ENCODE measurements around the gene GALNS. TPM values are rescaled to one million over a fixed set of nuclear protein-coding genes. Genes with fewer than 3 reads are reported as not detected.
A peak's percentile ranks its signal among the peaks of the same experiment; 100 is the strongest.

GALNS gene
- total RNA-seq, 2 experiments from 2014 or later: 17.2 to 49.0 TPM

DNA sequence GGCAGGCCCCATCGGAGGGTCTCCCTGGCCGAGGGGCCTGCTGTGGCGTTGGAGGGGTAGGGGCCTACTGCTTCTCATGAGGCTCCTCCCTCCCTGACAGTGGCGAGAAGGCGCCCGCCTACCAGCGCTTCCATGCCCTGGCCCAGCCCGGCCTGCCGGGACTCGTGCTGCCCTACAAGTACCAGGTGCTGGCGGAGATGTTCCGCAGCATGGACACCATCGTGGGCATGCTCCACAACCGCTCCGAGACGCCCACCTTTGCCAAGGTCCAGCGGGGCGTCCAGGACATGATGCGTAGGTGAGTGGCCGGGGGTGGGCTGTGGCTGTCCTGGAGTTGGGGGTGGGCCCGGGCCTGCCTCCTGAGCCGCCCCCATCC, 51.4 kb downstream of the GALNS start:
- H3K4me2 ChIP-seq (ENCODE audit: low read length): peak overlapping the region; percentile 95
- TF ChIP-seq EZH2phosphoT487 (IDR thresholded peaks at IDR 0.05; ENCODE audit: borderline replicate concordance, low read depth, low read length): no peak
- TF ChIP-seq, protein P1, sequence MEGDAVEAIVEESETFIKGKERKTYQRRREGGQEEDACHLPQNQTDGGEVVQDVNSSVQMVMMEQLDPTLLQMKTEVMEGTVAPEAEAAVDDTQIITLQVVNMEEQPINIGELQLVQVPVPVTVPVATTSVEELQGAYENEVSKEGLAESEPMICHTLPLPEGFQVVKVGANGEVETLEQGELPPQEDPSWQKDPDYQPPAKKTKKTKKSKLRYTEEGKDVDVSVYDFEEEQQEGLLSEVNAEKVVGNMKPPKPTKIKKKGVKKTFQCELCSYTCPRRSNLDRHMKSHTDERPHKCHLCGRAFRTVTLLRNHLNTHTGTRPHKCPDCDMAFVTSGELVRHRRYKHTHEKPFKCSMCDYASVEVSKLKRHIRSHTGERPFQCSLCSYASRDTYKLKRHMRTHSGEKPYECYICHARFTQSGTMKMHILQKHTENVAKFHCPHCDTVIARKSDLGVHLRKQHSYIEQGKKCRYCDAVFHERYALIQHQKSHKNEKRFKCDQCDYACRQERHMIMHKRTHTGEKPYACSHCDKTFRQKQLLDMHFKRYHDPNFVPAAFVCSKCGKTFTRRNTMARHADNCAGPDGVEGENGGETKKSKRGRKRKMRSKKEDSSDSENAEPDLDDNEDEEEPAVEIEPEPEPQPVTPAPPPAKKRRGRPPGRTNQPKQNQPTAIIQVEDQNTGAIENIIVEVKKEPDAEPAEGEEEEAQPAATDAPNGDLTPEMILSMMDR (conservative IDR thresholded peaks at IDR 0.05; ENCODE audit: low read length): no peak
- CTCF ChIA-PET (ENCODE audit: unreplicated experiment): no interaction called here
- POLR2A ChIA-PET: no interaction called here
- intact Hi-C loops (cut with micrococcal nuclease; ENCODE audit: unreplicated experiment): no loop called here
- H3K79me2 ChIP-seq (ENCODE audit: insufficient read depth, low read depth, low read length): peaks cover 39% of the 10 kb centered on the region
- peak overlapping the region; percentile 88 for H3K4me3 ChIP-seq (ENCODE audit: low read depth, low read length, poor library complexity, severe bottlenecking)
- H2AFZ ChIP-seq (ENCODE audit: low read length): no peak overlapping the region
- no TSS peak for BruUV-seq (replicated peaks)
- H3K4me1 ChIP-seq (ENCODE audit: insufficient read depth, low read length, poor library complexity, severe bottlenecking): peaks cover 50% of the 10 kb centered on the region
- no peaks in the 10 kb centered on the region for H4K20me1 ChIP-seq (ENCODE audit: insufficient read depth, low read length)
- H3K36me3 ChIP-seq (ENCODE audit: insufficient read depth, low read length): peaks cover 69% of the 10 kb centered on the region
- H3K9me2 ChIP-seq (ENCODE audit: insufficient read depth, low read length): no peaks in the 10 kb centered on the region
- H3K27ac ChIP-seq (ENCODE audit: low read depth, low read length, poor library complexity, severe bottlenecking): peak overlapping the region; percentile 97
- no peak for DNase-seq (ENCODE audit: low spot score)
- H3K9me3 ChIP-seq (ENCODE audit: low read length): no peaks in the 10 kb centered on the region

- Histone ChIP-seq H3K9me3 (ENCODE audit: low read length) (no peaks in the 10 kb centered on the region), H2AFZ (ENCODE audit: low read length) (no peak overlapping the region), H3K36me3 (ENCODE audit: insufficient read depth, low read length) (peaks cover 66% of the 10 kb centered on the region), H3K27ac (ENCODE audit: low read depth, low read length, poor library complexity, severe bottlenecking) (peak overlapping the region; percentile 97), H3K9me2 (ENCODE audit: insufficient read depth, low read length) (no peaks in the 10 kb centered on the region), H3K4me2 (ENCODE audit: low read length) (peak overlapping the region; percentile 95), H3K79me2 (ENCODE audit: insufficient read depth, low read depth, low read length) (peaks cover 35% of the 10 kb centered on the region), H4K20me1 (ENCODE audit: insufficient read depth, low read length) (no peaks in the 10 kb centered on the region), H3K4me3 (ENCODE audit: low read depth, low read length, poor library complexity, severe bottlenecking) (peak overlapping the region; percentile 88), H3K4me1 (ENCODE audit: insufficient read depth, low read length, poor library complexity, severe bottlenecking) (peaks cover 50% of the 10 kb centered on the region)
- POLR2A ChIA-PET: no interaction called here
- DNase-seq (ENCODE audit: low spot score): peak; percentile 71
- TF ChIP-seq EZH2phosphoT487 (IDR thresholded peaks at IDR 0.05; ENCODE audit: borderline replicate concordance, low read depth, low read length): no peak
- TF ChIP-seq, protein P1 (conservative IDR thresholded peaks at IDR 0.05; ENCODE audit: low read length): no peak
- CTCF ChIA-PET (ENCODE audit: unreplicated experiment): no interaction called here
- intact Hi-C loops (cut with micrococcal nuclease; ENCODE audit: unreplicated experiment): loop anchor here (5.0 kb wide), 1 partner anchor 142 kb away; the partner anchor contains the start of gene MVD
- no TSS peak for BruUV-seq (replicated peaks)
Measured at GRCh38 chr16:88804552-88805339, 52.0 kb downstream of the GALNS start.

- no peaks in the 10 kb centered on the region for H3K9me2 ChIP-seq (ENCODE audit: insufficient read depth, low read length)
- H3K4me3 ChIP-seq (ENCODE audit: low read depth, low read length, poor library complexity, severe bottlenecking): peak overlapping the region; percentile 88
- intact Hi-C loops (cut with micrococcal nuclease; ENCODE audit: unreplicated experiment): loop anchor here (5.0 kb wide), 1 partner anchor 142 kb away; the partner anchor contains the start of gene MVD
- no peak overlapping the region for H2AFZ ChIP-seq (ENCODE audit: low read length)
- peak overlapping the region; percentile 97 for H3K27ac ChIP-seq (ENCODE audit: low read depth, low read length, poor library complexity, severe bottlenecking)
- no peaks in the 10 kb centered on the region for H3K9me3 ChIP-seq (ENCODE audit: low read length)
- TSS peak; percentile 54 for BruUV-seq (replicated peaks)
- no peak for DNase-seq (ENCODE audit: low spot score)
- CTCF ChIA-PET (ENCODE audit: unreplicated experiment): no interaction called here
- TF ChIP-seq, protein P1 (conservative IDR thresholded peaks at IDR 0.05; ENCODE audit: low read length): no peak
- no peak for TF ChIP-seq EZH2phosphoT487 (IDR thresholded peaks at IDR 0.05; ENCODE audit: borderline replicate concordance, low read depth, low read length)
- no peaks in the 10 kb centered on the region for H4K20me1 ChIP-seq (ENCODE audit: insufficient read depth, low read length)
- peaks cover 35% of the 10 kb centered on the region for H3K79me2 ChIP-seq (ENCODE audit: insufficient read depth, low read depth, low read length)
- H3K4me2 ChIP-seq (ENCODE audit: low read length): peak overlapping the region; percentile 95
- H3K4me1 ChIP-seq (ENCODE audit: insufficient read depth, low read length, poor library complexity, severe bottlenecking): peaks cover 50% of the 10 kb centered on the region
- peaks cover 65% of the 10 kb centered on the region for H3K36me3 ChIP-seq (ENCODE audit: insufficient read depth, low read length)
- POLR2A ChIA-PET: no interaction called here
Measured at GRCh38 chr16:88804173-88804551, 52.6 kb downstream of the GALNS start.
